Spleen (tissue), 11 donors: ENCODE results near the gene PCID2. TPM values are rescaled to one million over a fixed set of nuclear protein-coding genes. Genes with fewer than 3 reads are reported as not detected.
A peak's percentile ranks its signal among the peaks of the same experiment; 100 is the strongest.

ENCODE experiments used
- DNase-seq: peaks from one replicate; pipeline ENCODE4 v3.0.0-alpha.2; 2020
- H3K27ac ChIP-seq, 8 donors: fragments of 200-600 bp; sonication (generic) in 7 of 8; 1 replicate in 4 of 8; 2 replicates in 4 of 8; pipeline versions ENCODE4 v1.5.0 to v1.8.0; 2016 to 2021; ENCODE audit warnings: inconsistent platforms in 4 of 8, mild to moderate bottlenecking in 4 of 8, moderate library complexity in 1 of 8
- H3K27me3 ChIP-seq, 7 donors: fragments of 200-600 bp; sonication (generic) in 6 of 7; replicated peaks in 1 of 7; 1 replicate in 4 of 7; 2 replicates in 3 of 7; pipeline versions ENCODE4 v1.5.0 to v1.8.0; 2016 to 2021; ENCODE audit warnings: inconsistent platforms in 3 of 7, mild to moderate bottlenecking in 1 of 7
- H3K36me3 ChIP-seq, 6 donors: fragments of 200-600 bp; sonication (generic) in 5 of 6; 1 replicate in 4 of 6; 2 replicates in 2 of 6; pipeline versions ENCODE4 v1.5.0 to v1.8.0; 2016 to 2021; ENCODE audit warnings: inconsistent platforms in 2 of 6
- H3K4me1 ChIP-seq, 6 donors: fragments of 200-600 bp; sonication (generic) in 5 of 6; 1 replicate in 3 of 6; 2 replicates in 3 of 6; pipeline versions ENCODE4 v1.5.0 to v1.8.0; 2016 to 2021; ENCODE audit warnings: inconsistent platforms in 3 of 6
- H3K4me3 ChIP-seq, 8 donors: fragments of 200-600 bp; sonication (generic) in 7 of 8; 1 replicate in 4 of 8; 2 replicates in 4 of 8; pipeline versions ENCODE4 v1.5.0 to v1.8.0; 2016 to 2021; ENCODE audit warnings: inconsistent platforms in 4 of 8, mild to moderate bottlenecking in 4 of 8, moderate library complexity in 2 of 8
- H3K9me3 ChIP-seq, 8 donors: fragments of 200-600 bp; sonication (generic) in 7 of 8; 1 replicate in 4 of 8; 2 replicates in 4 of 8; pipeline versions ENCODE4 v1.5.0 to v1.8.0; 2016 to 2021; ENCODE audit warnings: inconsistent platforms in 4 of 8
- CTCF ChIP-seq, 11 experiments: fragments of 200-600 bp in 7 of 11; fragments of 450-650 bp in 4 of 11; sonication (generic) in 4 of 11; IDR thresholded peaks in 8 of 11; conservative IDR thresholded peaks in 3 of 11; 1 replicate in 7 of 11; 2 replicates in 4 of 11; pipeline versions ENCODE4 v1.4.0 to v1.8.0; 2016 to 2021; ENCODE audit warnings: antibody characterized with exemption in 11 of 11, inconsistent platforms in 4 of 11, mild to moderate bottlenecking in 1 of 11
- POLR2A ChIP-seq, 3 donors: fragments of 450-650 bp; IDR thresholded peaks; one replicate each; pipeline ENCODE4 v1.5.1; 2017; ENCODE audit warnings: antibody characterized with exemption in 3 of 3, mild to moderate bottlenecking in 1 of 3
- POLR2AphosphoS5 ChIP-seq, 3 donors: sonication (generic); formaldehyde crosslinking; IDR thresholded peaks; one replicate each; pipeline ENCODE4 v1.5.1; 2017; ENCODE audit warnings: antibody characterized with exemption in 3 of 3
- WGBS, 5 donors: extraction: QIAGEN DNeasy Blood & Tissue Kit in 3 of 5; methylation state at CpG; one replicate each; pipeline versions ENCODE4 v1.1.5 to v1.1.7; 2013 to 2018; 5-methylcytosine and 5-hydroxymethylcytosine counted together
- intact Hi-C: fragments of 100-400 bp; cut with DNase I; formaldehyde crosslinking; loops from one replicate; pipeline ENCODE4 v1.15.0; 2023; ENCODE audit warnings: low total_unique reads
- polyA plus RNA-seq, 3 donors: library from polyadenylated mRNA; stranded (reverse); fragments of 200-250 nt; gene quantifications; one replicate each; pipeline ENCODE4 v1.2.1, GENCODE V29; 2013
- total RNA-seq, 7 donors: library from RNA; depleted of rRNA in 3 of 7; stranded (reverse); fragments of >200 nt in 3 of 7; fragmentation: NEBNext Ultra II Directional in 4 of 7; extraction: Animal tissue kit (Norgen Biotek cat#: 25700) in 4 of 7; gene quantifications; one replicate each; pipeline versions ENCODE4 v1.1.0 to v1.2.1, GENCODE V29; 2016 to 2021
- donor health status: healthy with polysubstance abuse.
- donor health status: DM: no; HTN: no; CAD: no; lungs with moderate emphysema.
- donor health status: DM: no; HTN: no; CAD: no.
- donor health status: Bipolar disorder and iron deficiency.
- donor health status: healthy.
- donor health status: DM: no; HTN: no; CAD: no.
- donor health status: DM: yes; HTN: yes; CAD: no.

Gene PCID2
- total and polyA plus RNA-seq, 10 donors = 34.3 to 71.0 (median 45.1) TPM

GRCh38 chr13:113187263-113187669 is 21.2 kb downstream of the PCID2 start:
- Histone ChIP-seq H3K9me3 (no peaks in the 10 kb centered on the region), H3K27ac (peak overlapping the region in 4 of 8 donors; percentile 19 to 70 (median 48)), H3K36me3 (peaks cover 0 to 100% (median 56%) of the 10 kb centered on the region in 6 donors), H3K4me1 (peaks cover 0 to 48% (median 18%) of the 10 kb centered on the region in 6 donors), H3K27me3 (no peaks in the 10 kb centered on the region), H3K4me3 (no peak overlapping the region)
- DNase-seq = no peak
- WGBS, 5 donors = 75 to 90% (median 79%) methylated on average over 9 of the region's 9 CpGs
- intact Hi-C loops = no loop called here
- TF ChIP-seq POLR2A (IDR thresholded peaks at IDR 0.05) = no peak
- TF ChIP-seq POLR2AphosphoS5 (IDR thresholded peaks at IDR 0.05) = peak in 1 of 3 donors; percentile 56
- no peak for TF ChIP-seq CTCF (IDR thresholded peaks at IDR 0.05 in 8 of 11, conservative IDR thresholded peaks at IDR 0.05 in 3 of 11)

GRCh38 chr13:113186061-113186900 is 22.2 kb downstream of the PCID2 start:
- TF ChIP-seq POLR2AphosphoS5 (IDR thresholded peaks at IDR 0.05) = no peak
- TF ChIP-seq CTCF (IDR thresholded peaks at IDR 0.05 in 8 of 11, conservative IDR thresholded peaks at IDR 0.05 in 3 of 11) = no peak
- TF ChIP-seq POLR2A (IDR thresholded peaks at IDR 0.05) = no peak
- no peak for DNase-seq
- 68 to 77% (median 71%) methylated on average over 12 to 13 of the region's 13 CpGs for WGBS, 5 donors
- no peak overlapping the region for H3K4me3 ChIP-seq
- H3K9me3 ChIP-seq = no peaks in the 10 kb centered on the region
- intact Hi-C loops = no loop called here
- H3K36me3 ChIP-seq = peaks cover 0 to 100% (median 59%) of the 10 kb centered on the region in 6 donors
- peaks cover 0 to 48% (median 18%) of the 10 kb centered on the region in 6 donors for H3K4me1 ChIP-seq
- peak overlapping the region in 4 of 8 donors; percentile 37 to 70 (median 48) for H3K27ac ChIP-seq
- H3K27me3 ChIP-seq = no peaks in the 10 kb centered on the region

- Histone ChIP-seq H3K27ac (peak overlapping the region in 4 of 8 donors; percentile 15 to 70 (median 42)), H3K36me3 (peaks cover 0 to 100% (median 62%) of the 10 kb centered on the region in 6 donors), H3K27me3 (no peaks in the 10 kb centered on the region), H3K4me3 (peak overlapping the region in 2 of 8 donors; percentile 5 to 27), H3K4me1 (peaks cover 0 to 54% (median 22%) of the 10 kb centered on the region in 6 donors), H3K9me3 (no peaks in the 10 kb centered on the region)
- DNase-seq = no peak
- TF ChIP-seq CTCF (IDR thresholded peaks at IDR 0.05 in 8 of 11, conservative IDR thresholded peaks at IDR 0.05 in 3 of 11) = no peak
- TF ChIP-seq POLR2AphosphoS5 (IDR thresholded peaks at IDR 0.05) = peak in 1 of 3 donors; percentile 5
- intact Hi-C loops = no loop called here
- WGBS, 5 donors = 71 to 78% (median 75%) methylated on average over 21 to 22 of the region's 22 CpGs
Observed at GRCh38 chr13:113184568-113185440, 23.7 kb downstream of the PCID2 start.
